GM18951 (cell line): ENCODE results near the gene ALDH3B2.
A peak's percentile ranks its signal among the peaks of the same experiment; 100 is the strongest.
"Not testable (repeated sequence)": the region's sequence is repeated elsewhere in the genome, so short reads cannot be mapped to it uniquely, and the experiment has no call there.

Experiments used
- POLR2A ChIP-seq: IDR thresholded peaks from 4 replicates; pipeline ENCODE4 v1.6.1; 2011; ENCODE audit warnings: mild to moderate bottlenecking; ENCODE audit not compliant: insufficient read length, insufficient read depth; ENCODE audit errors: extremely low read depth
- in situ Hi-C: fragments of 300-500 bp; cut with MboI; formaldehyde crosslinking; loops from one replicate; pipeline ENCODE4 v1.12.0; 2022; ENCODE audit warnings: low sequenced_read_pairs, mixed read lengths, inconsistent platforms; ENCODE audit not compliant: unreplicated experiment

ALDH3B2 gene

DNA sequence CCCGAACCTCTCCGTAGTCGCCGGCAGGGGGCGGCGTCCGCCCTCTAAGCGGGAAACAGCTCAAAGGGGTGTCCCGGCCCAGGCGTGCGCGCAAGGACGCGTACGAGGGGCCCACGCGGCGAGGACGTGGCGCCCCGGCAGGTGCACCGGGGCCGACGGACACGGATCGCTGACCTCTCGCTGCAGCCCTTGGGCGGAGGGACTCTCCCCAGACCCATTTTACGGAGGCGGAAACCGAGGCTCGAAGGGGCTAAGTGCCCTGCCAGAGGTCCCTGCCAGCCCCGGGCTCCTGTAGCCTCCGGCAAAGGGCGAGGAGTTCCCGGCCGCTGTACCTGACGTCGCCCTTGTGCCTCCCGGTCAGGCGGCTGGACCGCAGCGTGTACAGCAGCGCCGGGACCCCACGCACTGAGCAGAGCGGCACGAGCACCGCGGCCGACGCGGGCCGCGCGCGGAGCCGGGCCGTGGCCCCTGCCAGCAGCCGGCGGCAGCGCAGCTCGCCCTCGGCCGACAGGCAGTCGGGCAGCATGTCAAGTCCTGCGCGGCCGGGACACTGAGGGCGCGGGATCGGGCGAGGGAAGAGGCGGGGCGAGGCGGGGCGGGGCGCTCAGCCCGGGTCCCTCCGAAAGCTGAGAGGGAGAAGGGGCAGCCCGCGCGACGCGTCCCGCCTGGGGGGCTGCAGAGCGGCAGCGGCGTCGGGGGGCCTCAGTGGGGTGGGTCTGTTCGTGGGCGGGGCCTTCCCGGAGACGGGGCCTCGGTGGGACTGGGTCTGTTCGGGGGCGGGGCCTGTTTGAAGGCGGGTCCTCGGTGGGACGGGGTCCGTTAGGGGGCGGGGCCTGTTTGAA lies 44.8 kb downstream of the ALDH3B2 start, which contains the start of gene NUDT8:
TSS of gene NUDT8 (minus strand) at position 552 of the 842 bp plus-strand sequence. CDS start at position 526, 26 bp downstream.
- in situ Hi-C loops = no loop called here
- peak; percentile 66 for TF ChIP-seq POLR2A

DNA sequence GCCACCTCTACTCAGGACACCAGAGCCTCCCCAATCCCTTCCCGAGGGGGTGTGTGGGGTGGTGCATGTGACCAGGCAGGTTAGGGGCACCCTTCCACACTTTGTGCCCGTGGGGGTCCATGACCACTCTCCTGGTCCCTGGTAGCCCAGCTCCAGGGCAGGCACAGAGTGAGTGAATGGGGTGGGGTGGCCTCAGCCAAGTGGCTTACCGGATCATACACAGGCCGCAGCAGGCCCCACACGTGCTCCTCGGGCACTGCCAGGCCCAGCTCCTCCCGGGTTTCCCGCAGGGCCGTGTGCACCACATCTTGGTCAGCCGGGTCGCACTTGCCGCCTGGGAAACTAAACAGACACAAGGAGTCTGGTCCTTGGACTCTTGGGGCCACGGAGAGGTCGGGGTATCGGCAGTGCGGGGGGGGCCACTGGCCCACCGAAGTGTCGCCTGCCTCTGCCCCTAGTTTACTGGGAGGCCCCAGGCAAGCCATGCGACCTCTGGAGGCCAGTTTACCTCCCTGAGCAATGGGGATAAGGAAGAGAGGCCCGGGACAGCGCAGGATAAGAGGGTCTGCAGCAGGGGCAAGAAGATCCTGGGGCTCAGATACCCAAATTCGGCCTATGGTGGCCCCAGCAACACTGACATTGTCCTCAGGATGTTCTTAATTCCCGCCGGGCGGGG lies 45.6 kb downstream of the ALDH3B2 start:
- TF ChIP-seq POLR2A = no peak
- in situ Hi-C loops = no loop called here

DNA sequence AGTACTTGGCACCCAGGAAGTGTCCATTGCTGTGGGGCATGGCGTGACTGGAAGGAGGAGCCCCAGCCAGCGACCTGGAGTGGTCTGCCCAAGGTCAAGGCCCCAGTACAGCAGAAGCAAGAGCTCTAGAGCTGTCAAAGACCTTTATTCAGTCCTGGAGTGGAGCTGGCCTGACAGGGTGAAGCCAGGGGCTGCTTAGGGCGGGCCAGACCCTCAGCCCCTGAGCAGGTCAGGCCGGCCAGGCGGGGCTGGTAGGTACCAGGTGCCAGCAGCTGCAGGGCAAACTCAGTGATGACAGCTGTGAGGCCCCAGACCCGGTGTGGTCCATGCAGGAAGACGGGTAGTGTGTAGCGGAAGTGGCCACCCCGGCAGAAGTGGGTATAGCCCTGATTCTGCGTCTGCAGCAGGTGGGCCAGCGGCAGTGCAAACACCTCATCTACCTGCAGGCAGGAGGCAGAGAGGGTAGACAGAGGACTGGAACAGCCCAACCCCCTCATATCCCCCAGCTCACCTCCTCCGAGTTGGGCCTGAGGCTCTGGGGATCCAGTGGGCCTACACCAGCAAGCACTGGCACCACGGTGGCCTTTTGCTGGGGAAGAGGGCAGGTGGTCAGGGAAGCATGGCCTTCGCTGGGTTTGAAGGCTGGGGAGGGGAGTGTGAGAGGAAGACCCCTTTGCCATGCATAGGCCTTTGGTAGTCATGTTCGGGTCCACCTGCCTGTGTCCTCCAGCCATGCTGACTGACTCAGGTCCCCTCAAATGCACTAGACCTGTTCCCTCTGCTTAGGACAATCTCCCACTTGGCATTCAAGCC lies 46.4 kb downstream of the ALDH3B2 start:
- in situ Hi-C loops = no loop called here

DNA sequence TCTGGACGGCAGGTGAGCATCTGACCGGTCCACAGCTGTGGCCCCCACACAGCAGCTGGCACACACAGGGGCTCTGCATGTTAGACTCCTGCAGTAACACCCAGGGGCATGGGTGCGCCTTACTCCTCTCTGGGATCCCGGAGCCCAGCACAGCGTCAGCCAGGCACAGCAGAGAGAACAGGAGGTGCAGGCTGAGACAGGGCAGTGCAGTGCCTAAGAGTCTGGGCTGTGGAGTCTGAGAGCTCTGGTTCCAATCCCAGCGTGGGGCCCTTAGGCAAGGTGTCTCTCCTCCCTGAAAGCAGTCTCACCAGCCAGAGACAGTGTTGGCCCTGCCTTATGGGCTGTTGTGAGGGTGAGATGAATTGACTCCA lies 47.0 kb downstream of the ALDH3B2 start:
- TF ChIP-seq POLR2A = no peak
- in situ Hi-C loops = no loop called here

More for the DNA sequence above, 46.4 kb downstream of the ALDH3B2 start:
- TF ChIP-seq POLR2A = no peak

DNA sequence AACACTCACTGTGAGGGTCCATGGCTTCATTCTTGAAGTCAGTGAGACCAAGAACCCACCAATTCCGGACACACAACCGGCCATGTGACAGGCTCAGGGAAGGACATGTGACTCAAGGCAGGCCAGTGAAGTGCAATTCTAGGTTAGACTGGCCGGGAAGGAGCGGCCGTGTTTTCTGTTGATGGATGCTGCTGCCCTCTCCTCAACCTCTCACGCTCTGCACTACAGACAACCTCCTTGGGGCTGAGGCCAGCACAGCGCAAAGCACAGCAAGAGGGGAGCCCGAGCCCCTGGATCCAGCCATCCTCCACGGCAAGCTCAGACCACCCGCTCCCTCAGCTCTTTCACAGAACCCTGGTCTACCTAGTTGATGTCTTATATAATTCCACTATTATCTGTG lies 47.5 kb downstream of the ALDH3B2 start:
- no peak for TF ChIP-seq POLR2A

DNA sequence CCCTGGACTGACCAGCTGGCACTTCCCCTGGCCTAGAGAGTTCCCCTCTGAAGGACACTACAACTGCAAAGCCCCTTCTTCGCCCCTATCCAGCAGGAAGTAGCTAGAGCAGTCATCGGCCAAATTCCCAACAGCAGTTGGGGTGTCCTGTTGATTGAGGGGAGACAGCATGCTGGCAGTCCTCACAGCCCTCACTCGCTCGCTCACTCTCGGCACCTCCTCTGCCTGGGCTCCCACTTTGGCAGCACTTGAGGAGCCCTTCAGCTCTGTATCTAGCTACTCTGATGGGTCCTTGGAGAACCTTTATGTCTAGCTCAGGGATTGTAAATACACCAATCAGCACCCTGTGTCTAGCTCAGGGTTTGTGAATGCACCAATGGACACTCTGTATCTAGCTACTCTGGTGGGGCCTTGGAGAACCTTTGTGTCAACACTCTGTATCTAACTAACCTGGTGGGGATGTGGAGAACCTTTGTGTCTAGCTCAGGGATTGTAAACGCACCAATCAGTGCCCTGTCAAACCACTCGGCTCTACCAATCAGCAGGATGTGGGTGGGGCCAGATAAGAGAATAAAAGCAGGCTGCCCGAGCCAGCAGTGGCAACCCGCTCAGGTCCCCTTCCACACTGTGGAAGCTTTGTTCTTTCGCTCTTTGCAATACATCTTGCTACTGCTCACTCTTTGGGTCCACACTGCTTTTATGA lies 48.1 kb downstream of the ALDH3B2 start:
- in situ Hi-C loops = not testable (repeated sequence)

More for the DNA sequence above, 47.5 kb downstream of the ALDH3B2 start:
- in situ Hi-C loops = no loop called here

DNA sequence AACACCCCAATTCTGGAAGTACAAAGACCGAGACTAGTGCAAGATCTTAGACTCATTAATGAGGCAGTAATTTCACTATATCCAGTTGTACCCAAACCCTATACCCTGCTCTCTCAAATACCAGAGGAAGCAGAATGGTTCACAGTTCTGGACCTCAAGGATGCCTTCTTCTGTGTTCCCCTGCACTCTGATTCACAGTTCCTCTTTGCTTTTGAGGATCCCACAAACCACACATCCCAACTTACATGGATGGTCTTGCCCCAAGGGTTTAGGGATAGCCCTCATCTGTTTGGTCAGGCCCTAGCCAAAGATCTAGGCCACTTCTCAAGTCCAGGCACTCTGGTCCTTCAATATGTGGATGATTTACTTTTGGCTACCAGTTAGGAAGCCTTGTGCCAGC lies 50.6 kb downstream of the ALDH3B2 start:
- in situ Hi-C loops = not testable (repeated sequence)

DNA sequence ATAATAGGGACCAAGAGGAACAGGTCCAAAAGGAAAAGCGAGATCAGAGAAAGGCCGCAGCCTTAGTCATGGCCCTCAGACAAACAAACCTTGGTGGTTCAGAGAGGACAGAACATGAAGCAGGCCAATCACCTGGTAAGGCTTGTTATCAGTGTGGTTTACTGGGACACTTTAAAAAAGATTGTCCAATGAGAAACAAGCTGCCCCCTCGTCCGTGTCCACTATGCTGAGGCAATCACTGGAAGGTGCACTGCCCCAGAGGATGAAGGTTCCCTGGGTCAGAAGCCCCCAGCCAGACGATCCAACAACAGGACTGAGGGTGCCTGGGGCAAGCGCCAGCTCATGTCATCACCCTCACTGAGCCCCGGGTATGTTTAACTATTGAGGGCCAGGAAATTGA lies 51.5 kb downstream of the ALDH3B2 start:
- in situ Hi-C loops = not testable (repeated sequence)

DNA sequence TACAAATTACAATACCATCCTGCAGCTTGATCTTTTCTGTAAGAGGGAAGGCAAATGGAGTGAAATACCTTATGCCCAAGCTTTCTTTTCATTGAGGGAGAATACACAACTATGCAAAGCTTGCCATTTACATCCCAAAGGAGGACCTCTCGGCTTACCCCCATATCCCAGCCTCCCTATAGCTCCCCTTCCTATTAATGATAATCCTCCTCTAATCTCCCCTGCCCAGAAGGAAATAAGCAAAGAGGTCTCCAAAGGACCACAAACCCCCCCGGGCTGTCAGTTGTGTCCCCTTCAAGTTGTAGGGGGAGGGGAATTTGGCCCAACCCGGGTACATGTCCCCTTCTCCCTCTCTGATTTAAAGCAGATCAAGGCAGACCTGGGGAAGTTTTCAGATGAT lies 52.5 kb downstream of the ALDH3B2 start:
- in situ Hi-C loops = not testable (repeated sequence)

DNA sequence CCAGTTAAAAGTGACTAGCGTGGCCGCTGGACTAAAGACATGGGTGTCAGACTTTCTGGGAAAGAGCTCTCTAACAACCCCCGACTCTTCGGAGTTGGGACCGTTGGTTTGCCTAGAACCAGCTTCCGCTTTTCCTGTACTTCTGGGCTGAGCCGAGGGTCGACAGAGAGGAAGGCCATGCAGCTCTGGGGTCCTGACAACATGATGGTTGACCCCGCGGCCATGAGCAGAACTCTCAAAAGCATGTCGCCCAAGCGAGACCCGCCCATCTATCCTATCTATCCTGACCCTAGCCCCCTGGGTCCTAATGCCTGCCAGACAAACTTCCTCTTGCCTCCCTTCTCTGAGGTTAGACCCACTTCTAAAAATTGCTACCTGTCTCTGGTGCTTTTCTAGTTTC lies 53.8 kb downstream of the ALDH3B2 start:
- in situ Hi-C loops = not testable (repeated sequence)

DNA sequence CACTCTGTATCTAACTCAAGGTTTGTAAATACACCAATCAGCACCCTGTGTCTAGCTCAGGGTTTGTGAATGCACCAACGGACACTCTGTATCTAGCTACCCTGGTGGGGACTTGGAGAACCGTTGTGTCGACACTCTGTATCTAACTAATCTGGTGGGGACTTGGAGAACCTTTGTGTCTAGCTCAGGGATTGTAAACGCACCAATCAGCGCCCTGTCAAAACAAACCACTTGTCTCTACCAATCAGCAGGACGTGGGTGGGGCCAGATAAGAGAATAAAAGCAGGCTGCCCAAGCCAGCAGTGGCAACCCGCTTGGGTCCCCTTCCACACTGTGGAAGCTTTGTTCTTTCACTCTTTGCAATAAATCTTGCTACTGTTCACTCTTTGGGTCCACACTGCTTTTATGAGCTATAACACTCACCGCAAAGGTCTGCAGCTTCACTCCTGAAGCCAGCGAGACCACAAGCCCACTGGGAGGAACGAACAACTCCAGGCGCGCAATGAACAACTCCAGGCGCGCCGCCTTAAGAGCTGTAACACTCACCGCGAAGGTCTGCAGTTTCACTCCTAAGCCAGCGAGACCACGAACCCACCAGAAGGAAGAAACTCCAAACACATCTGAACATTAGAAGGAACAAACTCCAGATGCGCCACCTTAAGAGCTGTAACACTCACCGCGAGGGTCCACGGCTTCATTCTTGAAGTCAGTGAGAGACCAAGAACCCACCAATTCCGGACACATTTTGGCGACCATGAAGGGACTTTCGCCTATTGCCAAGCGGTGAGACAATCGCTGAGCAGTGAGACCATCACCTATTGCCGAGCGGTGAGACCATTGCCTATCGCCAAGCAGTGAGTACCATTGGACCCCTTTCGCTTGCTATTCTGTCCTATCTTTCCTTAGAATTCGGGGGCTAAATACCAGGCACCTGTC lies 54.5 kb downstream of the ALDH3B2 start:
- in situ Hi-C loops = not testable (repeated sequence)

DNA sequence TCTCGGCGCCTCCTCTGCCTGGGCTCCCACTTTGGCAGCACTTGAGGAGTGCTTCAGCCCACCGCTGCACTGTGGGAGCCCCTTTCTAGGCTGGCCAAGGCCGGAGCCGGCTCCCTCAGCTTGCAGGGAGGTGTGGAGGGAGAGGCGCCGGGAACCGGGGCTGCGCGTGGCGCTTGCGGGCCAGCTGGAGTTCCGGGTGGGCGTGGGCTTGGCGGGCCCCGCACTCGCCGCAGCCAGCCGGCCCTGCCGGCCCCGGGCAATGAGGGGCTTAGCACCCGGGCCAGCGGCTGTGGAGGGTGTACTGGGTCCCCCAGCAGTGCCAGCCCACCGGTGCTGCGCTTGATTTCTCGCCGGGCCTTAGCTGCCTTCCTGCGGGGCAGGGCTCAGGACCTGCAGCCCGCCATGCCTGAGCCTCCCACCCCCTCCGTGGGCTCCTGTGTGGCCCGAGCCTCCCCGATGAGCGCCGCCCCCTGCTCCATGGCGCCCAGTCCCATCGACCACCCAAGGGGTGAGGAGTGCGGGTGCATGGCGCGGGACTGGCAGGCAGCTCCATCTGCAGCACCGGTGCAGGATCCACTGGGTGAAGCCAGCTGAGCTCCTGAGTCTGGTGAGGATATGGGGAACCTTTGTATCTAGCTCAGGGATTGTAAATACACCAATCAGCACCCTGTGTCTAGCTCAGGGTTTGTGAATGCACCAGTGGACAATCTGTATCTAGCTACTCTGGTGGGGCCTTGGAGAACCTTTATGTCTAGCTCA lies 55.3 kb downstream of the ALDH3B2 start:
- in situ Hi-C loops = not testable (repeated sequence)
